ENCODE results near the gene WFDC8.

GRCh38 chr20:45548410-45548809 is 30.7 kb downstream of the WFDC8 start:
- TF ChIP-seq, protein P1, sequence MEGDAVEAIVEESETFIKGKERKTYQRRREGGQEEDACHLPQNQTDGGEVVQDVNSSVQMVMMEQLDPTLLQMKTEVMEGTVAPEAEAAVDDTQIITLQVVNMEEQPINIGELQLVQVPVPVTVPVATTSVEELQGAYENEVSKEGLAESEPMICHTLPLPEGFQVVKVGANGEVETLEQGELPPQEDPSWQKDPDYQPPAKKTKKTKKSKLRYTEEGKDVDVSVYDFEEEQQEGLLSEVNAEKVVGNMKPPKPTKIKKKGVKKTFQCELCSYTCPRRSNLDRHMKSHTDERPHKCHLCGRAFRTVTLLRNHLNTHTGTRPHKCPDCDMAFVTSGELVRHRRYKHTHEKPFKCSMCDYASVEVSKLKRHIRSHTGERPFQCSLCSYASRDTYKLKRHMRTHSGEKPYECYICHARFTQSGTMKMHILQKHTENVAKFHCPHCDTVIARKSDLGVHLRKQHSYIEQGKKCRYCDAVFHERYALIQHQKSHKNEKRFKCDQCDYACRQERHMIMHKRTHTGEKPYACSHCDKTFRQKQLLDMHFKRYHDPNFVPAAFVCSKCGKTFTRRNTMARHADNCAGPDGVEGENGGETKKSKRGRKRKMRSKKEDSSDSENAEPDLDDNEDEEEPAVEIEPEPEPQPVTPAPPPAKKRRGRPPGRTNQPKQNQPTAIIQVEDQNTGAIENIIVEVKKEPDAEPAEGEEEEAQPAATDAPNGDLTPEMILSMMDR (IDR thresholded peaks at IDR 0.05; ENCODE audit: poor library complexity, severe bottlenecking) = no peak
- no peak for TF ChIP-seq POLR2AphosphoS5 (IDR thresholded peaks at IDR 0.05)
- no peak for TF ChIP-seq REST (IDR thresholded peaks at IDR 0.05; ENCODE audit: borderline replicate concordance)
- TF ChIP-seq EP300 (conservative IDR thresholded peaks at IDR 0.05; ENCODE audit: poor library complexity, severe bottlenecking) = no peak

Measured in neural cell (in vitro differentiated cells).